SK-MEL-5 (cell line): Measurements from ENCODE around the gene TMEM9B. TPM values are rescaled to one million over a fixed set of nuclear protein-coding genes. Genes with fewer than 3 reads are reported as not detected.
"Not testable (repeated sequence)": the region's sequence is repeated elsewhere in the genome, so short reads cannot be mapped to it uniquely, and the experiment has no call there.

ENCODE experiments used
- DNase-seq: peaks from one replicate; pipeline ENCODE4 v3.0.0-alpha.2; 2016; ENCODE audit warnings: low read depth, low spot score
- in situ Hi-C: cut with HindIII; loops from 2 replicates; pipeline ENCODE4 v1.10.0; 2016; ENCODE audit warnings: low sequenced_read_pairs, high pct_unique_total_duplicates, low pct_unique_long_range_greater_than_20kb
- polyA plus RNA-seq, 2 experiments: library from polyadenylated mRNA; depleted of rRNA; stranded (reverse); fragments of >200 nt; gene quantifications; 2 replicates each; pipeline ENCODE4 v1.2.3, GENCODE V29; 2015
- total RNA-seq: library from RNA; depleted of rRNA; stranded (reverse); fragments of >200 nt; shearing (Covaris generic); gene quantifications from 2 replicates; pipeline ENCODE4 v1.2.3, GENCODE V29; 2014; rRNA removed

TMEM9B gene
- total RNA-seq, result 50.1 and 56.8 TPM in 2 replicates
- 38.9 and 47.7 TPM in 2 replicates for polyA plus RNA-seq (2015; cell fraction: cytosol; rRNA removed)
- polyA plus RNA-seq (2015; cell fraction: nucleus; rRNA removed), result 14.4 and 26.7 TPM in 2 replicates

GRCh38 chr11:8964324-8965320 is at the start of gene TMEM9B:
TSS of gene TMEM9B (minus strand) at chr11:8964442. CDS start at chr11:8964313, 129 bp downstream.
- in situ Hi-C loops, result no loop called here
- DNase-seq, result peak; percentile 91

GRCh38 chr11:9013373-9013772 is 49.1 kb upstream of the TMEM9B start:
- no peak for DNase-seq
- in situ Hi-C loops, result no loop called here

- DNase-seq, in situ Hi-C loops: not testable (repeated sequence)
These were observed 45.3 kb upstream of the TMEM9B start for GRCh38 chr11:9009538-9009937.

DNA sequence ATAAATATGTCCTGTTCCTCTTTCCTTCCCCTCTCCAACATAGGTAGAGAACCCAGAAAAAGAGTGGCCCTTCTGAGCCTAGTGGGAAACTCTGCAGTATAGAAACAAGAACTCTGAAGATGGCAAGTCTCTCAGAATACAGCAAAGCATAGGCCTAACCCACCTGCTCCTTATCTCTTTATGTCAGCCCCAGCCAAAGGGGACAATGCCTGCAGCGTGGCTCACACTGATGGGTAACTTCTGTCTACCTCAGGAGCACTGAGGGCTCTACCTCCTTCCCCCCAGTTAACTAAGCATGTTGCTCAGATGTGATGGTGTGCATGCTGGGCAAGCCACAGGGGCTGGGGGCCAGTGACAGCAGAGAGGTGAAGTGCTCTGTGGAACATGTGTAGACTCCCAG is 44.4 kb upstream of the TMEM9B start:
- in situ Hi-C loops, result no loop called here
- no peak for DNase-seq

DNA sequence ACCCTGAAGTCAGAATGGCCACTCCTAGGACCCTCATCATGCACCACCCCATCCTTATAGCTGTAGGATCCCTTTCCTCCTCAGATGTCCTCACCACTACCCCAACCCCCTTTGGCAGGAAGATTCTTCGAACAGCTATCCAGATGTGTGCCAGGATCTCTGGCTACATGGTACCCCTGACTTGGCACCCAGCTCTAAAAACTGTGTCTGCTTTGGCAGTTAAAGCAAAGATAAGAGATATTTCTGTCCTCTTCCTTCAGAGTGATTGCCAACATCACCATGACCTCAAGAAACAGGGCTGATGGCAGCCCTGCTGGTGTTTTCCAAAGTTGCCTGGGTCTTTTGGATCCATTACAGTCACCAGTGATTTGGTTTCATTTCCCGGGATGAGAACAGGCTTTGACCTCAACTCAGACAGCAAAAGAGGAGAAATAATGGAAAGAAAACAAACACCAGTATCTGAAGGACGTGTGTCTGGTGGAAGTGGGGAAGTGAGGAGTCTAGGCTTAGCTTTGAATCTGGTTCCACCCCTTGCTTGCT is 43.8 kb upstream of the TMEM9B start:
- no peak for DNase-seq
- in situ Hi-C loops, result no loop called here

DNA sequence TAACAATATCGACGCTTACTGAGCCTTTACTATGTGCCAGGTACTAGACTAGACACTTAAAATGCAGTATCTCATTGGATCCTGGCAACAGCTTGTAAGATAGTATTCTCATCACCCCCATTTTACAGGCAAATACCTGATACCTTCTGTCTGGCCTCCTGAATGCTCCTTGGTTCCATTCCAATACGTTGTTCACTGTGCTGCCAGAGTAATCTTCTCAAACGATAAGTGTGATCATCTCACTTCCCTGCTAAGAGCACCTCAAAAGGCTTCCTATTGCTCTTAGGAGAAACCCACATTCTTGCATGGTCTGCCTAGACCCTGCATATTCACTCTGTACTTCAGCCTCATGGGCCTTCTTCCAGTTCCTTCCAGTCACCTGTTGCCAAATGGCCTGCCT is 40.8 kb upstream of the TMEM9B start:
- in situ Hi-C loops, result no loop called here
- no peak for DNase-seq

DNA sequence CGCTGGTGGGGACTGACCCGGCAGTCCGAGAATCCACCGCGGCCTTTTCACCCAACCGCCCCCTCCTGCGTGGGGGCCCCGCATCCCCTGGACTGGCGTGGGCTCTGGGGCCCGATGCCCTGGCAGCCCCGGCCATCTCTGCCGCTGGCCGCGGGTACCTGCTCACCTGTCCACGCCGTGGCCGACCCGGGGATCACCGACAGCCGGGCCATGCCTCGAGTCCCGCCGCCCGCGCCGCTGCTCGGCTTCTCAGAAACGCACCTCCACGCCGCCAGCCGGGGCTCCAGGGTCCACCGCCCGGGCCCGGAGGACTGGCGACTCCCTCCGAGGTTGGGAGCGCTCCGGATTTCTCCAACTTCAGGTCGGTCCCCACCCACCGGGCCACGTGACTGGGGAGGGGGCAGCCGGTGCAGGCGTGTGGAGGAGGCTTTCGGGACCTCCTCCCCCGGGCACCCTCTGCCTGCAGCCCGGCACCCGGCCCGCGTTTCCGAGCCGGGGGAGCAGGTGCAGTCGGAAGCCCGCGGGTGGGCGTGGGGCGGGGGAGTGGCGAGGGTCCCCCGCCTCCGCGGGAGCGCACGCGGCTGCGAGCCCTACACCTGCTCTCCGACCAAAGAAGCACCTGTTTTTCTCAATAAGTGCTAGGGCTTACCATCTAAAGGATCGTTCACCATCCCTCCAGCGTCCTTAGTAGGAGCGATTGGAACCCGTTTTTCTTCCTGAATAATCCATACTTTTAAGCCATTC is 40.1 kb upstream of the TMEM9B start:
- in situ Hi-C loops, result no loop called here
- no peak for DNase-seq

DNA sequence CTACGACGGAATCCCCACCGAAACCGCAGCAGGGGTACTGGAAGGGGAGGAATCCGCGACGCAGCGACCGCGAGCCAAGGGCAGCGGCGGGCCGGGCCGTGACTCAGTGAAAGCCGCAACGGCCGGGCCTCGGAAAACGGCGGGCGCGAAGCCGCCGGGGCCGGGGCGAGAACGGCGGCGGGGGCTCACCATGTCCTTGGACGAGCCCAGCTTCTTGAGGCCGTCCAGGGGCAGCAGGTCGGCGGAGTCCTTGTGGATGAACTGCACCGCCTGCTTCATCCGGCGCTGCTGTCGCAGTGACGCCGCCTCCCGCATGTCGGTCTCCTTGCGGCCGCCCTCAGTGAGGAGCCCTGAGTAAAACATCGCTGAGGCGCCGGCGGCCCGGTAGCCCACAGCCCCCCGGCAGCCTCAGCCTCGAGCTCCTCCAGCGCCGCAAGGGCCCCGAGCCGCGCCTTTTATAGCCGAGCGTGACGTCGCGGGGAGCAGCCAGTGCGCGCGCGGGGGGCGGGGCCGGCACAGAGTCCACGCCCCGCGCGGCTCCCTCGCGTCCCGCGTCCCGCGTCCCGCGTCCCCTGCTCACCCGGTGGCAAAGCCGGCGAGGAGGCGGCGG is 39.4 kb upstream of the TMEM9B start, which contains the start of gene NRIP3:
NRIP3 (minus strand) TSS at position 429 of the 610 bp plus-strand sequence; CDS start at position 363, 66 bp downstream.
- DNase-seq, result peak; percentile 20
- in situ Hi-C loops, result no loop called here

DNA sequence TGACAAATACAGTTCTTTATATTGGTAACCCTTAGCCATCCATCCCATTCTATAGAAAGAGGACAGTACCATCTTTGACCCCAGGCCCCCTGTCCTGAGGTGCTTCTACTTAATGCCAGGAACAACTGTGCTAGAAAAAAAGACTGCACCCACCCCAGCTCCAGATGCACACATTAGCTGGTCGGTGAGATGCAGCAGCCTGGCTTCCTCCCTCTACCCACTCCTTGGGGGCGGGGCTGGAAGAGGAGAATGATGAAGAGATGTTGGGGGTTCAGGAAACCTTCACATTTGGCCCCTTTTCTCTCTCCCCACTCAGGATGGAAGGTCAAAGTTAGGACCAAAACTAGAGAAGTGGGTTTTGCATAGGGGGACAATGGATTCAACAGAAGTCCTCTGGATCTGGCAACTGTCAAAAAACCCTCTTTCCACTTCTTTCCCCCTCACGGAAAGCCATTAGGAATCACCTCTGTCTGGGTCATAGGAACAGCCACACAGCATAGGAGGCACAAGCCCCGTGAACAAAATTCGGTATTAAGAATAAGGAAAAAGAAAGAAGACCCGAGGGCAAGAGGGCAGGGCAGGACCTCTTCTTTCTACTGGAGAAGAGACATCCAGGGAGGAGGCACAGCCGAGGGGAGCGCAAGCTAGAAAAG is 38.8 kb upstream of the TMEM9B start:
- no peak for DNase-seq
- in situ Hi-C loops, result no loop called here

- in situ Hi-C loops, result no loop called here
These were observed 37.5 kb upstream of the TMEM9B start for GRCh38 chr11:9001736-9002135.

DNA sequence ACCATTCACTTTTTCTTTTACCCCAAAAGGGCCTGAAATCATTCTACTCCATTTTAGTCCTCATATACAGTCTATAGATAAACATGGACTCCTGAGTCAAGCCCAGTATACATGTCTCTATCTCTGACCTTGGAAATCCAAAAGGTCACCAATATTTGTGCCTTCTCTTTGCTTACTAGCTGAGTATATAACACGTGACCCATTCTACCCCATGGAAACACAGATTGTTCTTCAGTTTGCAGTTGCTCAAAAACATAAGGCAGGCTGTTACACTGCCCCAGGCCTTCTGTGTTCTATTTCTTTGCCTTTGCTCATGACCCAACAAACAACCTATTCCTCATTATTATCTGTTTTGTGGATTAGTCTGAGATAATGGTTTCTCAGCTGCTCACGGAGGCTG is 33.8 kb upstream of the TMEM9B start:
- in situ Hi-C loops, result no loop called here
- DNase-seq, result no peak

More at GRCh38 chr11:9001736-9002135, 37.5 kb upstream of the TMEM9B start:
- DNase-seq, result peak; percentile 56

GRCh38 chr11:8997451-8997850 is 33.2 kb upstream of the TMEM9B start:
- in situ Hi-C loops, result no loop called here
- DNase-seq, result no peak

DNA sequence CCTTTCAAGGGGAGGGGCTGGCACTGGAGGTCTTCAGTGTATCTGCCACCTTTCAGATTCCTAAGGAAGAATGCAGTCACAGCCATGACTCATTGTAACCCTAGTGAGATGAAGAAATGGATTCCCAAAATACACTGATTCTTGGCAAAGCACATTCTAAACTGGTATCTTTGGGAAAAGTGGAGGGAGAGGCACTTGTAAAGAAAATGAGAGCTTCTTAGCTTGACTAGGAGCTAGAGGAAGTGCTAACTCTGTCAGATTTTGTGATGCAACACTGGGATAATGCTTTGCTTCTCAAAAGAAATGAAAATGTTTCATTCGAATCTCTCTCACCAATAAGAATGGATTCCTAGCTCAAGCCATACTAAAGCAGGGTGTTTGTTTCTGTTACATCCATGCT is 25.2 kb upstream of the TMEM9B start:
- in situ Hi-C loops, result no loop called here
- DNase-seq, result no peak

DNA sequence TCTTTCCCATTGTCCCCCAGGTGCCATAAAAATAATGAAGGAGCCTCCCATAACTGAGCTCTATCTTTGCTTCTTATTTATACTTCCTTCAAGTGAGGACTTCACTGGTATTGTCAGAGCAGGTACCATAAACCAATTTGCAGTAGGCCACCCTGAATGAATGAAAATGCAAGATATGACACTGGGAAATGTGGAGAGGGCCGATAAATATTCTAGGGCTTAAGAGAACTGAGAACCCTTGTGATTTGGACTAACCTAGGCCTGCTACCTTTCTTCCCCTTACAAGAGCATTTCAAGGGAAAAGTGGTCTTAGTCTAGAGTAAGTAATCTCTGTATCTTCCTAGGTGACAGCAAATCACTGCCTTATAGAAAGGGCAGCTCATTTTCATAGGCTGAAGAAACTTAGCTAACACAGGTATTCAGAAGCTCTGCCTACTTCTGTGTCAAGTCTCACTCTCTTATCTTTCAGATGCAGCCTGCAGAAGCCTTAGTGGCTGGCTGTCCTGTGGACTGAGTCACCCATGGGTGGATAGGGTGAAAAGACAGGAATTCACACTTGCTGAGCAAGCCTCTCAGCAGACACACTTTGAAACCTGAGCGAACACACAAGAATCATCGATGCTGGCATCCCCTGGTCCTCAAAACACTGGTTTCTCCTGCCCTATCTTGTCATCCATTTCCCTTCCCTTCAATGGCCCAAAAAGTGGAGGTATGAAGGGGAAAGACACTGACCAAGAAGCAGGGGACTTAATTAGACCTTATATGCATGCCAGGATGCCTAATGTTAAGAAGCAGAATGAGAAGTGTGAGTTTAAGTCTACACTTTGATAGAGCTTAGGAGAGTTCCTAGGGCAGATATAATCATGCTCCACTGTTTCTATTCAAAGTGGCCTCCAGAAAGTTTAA is 24.3 kb upstream of the TMEM9B start:
- in situ Hi-C loops, result no loop called here
- DNase-seq, result no peak

DNA sequence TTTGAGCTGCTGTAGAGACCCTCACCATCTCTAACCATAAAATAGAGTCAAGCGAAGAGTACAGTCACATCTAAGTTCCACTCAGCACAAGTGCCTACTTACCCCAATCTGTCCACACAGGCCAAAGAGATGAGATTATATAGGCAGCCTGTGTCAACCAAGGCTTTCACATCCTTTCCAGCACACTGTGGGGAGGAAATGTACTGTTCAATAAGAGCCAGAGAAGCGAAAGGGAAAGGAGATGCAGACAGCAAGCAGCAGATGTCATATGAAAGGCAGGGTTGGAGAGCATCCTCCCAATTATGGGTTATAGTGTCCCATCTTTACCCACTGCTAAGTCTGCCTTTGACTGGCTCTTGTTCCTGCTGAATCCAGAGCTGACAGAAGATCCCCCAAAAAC is 23.2 kb upstream of the TMEM9B start:
- in situ Hi-C loops, result no loop called here
- no peak for DNase-seq

- in situ Hi-C loops, result not testable (repeated sequence)
These were observed 22.5 kb upstream of the TMEM9B start for GRCh38 chr11:8986772-8987171.

More at GRCh38 chr11:8986772-8987171, 22.5 kb upstream of the TMEM9B start:
- not testable (repeated sequence) for DNase-seq
